Thyroid gland (tissue), 4 donors: ENCODE data around the gene MANSC1. TPM values are rescaled to one million over a fixed set of nuclear protein-coding genes. Genes with fewer than 3 reads are reported as not detected.
"Not testable (repeated sequence)": the region's sequence is repeated elsewhere in the genome, so short reads cannot be mapped to it uniquely, and the experiment has no call there.

Experiments used
- DNase-seq, 2 donors: peaks; one replicate each; pipeline ENCODE4 v3.0.0-alpha.2; 2019
- H3K27ac ChIP-seq, 3 donors: fragments of 200-600 bp; sonication (generic); 1 replicate in 2 of 3; 2 replicates in 1 of 3; pipeline ENCODE4 v1.5.1; 2016 to 2019; ENCODE audit warnings: mild to moderate bottlenecking in 1 of 3, moderate library complexity in 1 of 3
- H3K27me3 ChIP-seq: fragments of 200-600 bp; sonication (generic); one replicate; pipeline ENCODE4 v1.5.1; 2019
- H3K36me3 ChIP-seq, 2 donors: fragments of 200-600 bp; sonication (generic); one replicate each; pipeline ENCODE4 v1.5.1; 2016 to 2019
- H3K4me1 ChIP-seq, 2 donors: fragments of 200-600 bp; sonication (generic); one replicate each; pipeline ENCODE4 v1.5.1; 2017 to 2019
- H3K4me3 ChIP-seq, 3 donors: fragments of 200-600 bp; sonication (generic); replicated peaks in 1 of 3; 1 replicate in 2 of 3; 2 replicates in 1 of 3; pipeline ENCODE4 v1.5.1; 2016; ENCODE audit warnings: mild to moderate bottlenecking in 1 of 3
- H3K9me3 ChIP-seq: fragments of 200-600 bp; sonication (generic); one replicate; pipeline ENCODE4 v1.5.1; 2017
- POLR2A ChIP-seq, 2 donors: fragments of 450-650 bp; IDR thresholded peaks; one replicate each; pipeline ENCODE4 v1.6.1; 2017; ENCODE audit warnings: antibody characterized with exemption in 2 of 2, mild to moderate bottlenecking in 2 of 2, moderate library complexity in 1 of 2
- WGBS, 2 donors: methylation state at CpG; one replicate each; pipeline ENCODE4 v1.1.5; 2017; 5-methylcytosine and 5-hydroxymethylcytosine counted together
- intact Hi-C: fragments of 100-400 bp; cut with DNase I; formaldehyde crosslinking; loops from one replicate; pipeline ENCODE4 v1.15.1; 2023
- total RNA-seq, 4 donors: library from RNA; depleted of rRNA; stranded (reverse); fragments of >200 nt; gene quantifications; one replicate each; pipeline ENCODE4 v1.2.3, GENCODE V29; 2016
- TF ChIP-seq, protein P1 (sequence below), 6 experiments: fragments of 200-600 bp in 3 of 6; fragments of 450-650 bp in 3 of 6; sonication (generic) in 3 of 6; IDR thresholded peaks; one replicate each; pipeline ENCODE4 v1.5.1; 2016 to 2019; ENCODE audit warnings: antibody characterized with exemption in 6 of 6, mild to moderate bottlenecking in 2 of 6, inconsistent platforms in 1 of 6, moderate library complexity in 1 of 6

MANSC1 gene
- total RNA-seq, 4 donors from 2014 or later, result 15.3 to 59.0 (median 37.5) TPM

DNA sequence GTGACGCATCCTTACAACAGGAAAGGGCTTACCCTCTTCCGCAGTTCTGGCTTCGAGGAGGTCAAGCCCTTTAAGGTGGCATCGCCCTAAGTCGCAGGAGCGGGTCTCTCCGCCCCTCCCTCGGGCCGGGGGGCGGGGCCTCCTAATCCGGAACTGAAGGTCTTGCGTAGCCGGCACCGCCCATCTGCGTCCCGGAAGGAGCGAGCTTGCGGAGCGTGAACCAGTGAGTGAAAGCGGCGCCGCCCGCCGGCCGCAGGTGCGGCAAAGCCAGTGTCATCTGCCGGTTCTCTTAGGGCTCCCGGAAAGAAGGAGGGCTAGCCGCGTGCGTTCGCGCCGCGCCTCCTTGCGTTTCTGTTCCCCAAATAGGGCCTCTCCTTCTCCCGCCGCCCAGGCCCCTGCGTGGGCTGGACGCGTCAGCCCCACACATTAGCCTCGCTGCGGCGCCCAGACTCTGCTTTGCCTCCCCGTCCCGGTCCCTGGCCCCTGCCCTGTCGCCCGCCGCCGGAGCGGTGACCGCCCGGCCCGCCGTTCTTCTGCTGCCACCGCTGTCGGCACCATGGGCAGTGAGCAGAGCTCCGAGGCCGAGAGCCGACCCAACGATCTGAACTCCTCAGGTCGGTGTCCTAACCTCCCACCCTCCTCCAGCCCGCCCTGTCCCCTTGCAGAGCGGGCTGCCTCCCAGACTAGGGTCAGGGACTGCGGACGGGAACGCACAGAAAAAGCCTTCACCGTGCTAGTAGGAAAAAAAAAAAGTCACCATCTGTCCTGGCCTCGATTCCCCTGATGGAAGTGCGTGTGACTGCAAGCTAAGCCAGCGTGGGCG lies 7.1 kb upstream of the MANSC1 start, which contains the start of gene BORCS5:
BORCS5 (plus strand) TSS at position 183 of the 823 bp plus-strand sequence; CDS start at position 557, 374 bp downstream.
- WGBS, 2 donors, result 0 to 1% methylated on average over 18 to 25 of the region's 72 CpGs
- TF ChIP-seq, protein P1, sequence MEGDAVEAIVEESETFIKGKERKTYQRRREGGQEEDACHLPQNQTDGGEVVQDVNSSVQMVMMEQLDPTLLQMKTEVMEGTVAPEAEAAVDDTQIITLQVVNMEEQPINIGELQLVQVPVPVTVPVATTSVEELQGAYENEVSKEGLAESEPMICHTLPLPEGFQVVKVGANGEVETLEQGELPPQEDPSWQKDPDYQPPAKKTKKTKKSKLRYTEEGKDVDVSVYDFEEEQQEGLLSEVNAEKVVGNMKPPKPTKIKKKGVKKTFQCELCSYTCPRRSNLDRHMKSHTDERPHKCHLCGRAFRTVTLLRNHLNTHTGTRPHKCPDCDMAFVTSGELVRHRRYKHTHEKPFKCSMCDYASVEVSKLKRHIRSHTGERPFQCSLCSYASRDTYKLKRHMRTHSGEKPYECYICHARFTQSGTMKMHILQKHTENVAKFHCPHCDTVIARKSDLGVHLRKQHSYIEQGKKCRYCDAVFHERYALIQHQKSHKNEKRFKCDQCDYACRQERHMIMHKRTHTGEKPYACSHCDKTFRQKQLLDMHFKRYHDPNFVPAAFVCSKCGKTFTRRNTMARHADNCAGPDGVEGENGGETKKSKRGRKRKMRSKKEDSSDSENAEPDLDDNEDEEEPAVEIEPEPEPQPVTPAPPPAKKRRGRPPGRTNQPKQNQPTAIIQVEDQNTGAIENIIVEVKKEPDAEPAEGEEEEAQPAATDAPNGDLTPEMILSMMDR (IDR thresholded peaks at IDR 0.05), result peak in 2 of 6 experiments; percentile 5 to 32
- peak; percentile 62 to 99 for TF ChIP-seq POLR2A (IDR thresholded peaks at IDR 0.05)

GRCh38 chr12:12356467-12356895 lies 6.4 kb upstream of the MANSC1 start:
- no peak for DNase-seq
- WGBS, 2 donors, result 48 to 54% methylated on average over 5 of the region's 5 CpGs
- TF ChIP-seq POLR2A (IDR thresholded peaks at IDR 0.05), result no peak
- TF ChIP-seq, protein P1 (IDR thresholded peaks at IDR 0.05), result no peak

More for the DNA sequence above, 7.1 kb upstream of the MANSC1 start, which contains the start of gene BORCS5:
- peak within 1 kb of the TSS; percentile 53 to 95 (median 82) for H3K4me3 ChIP-seq
- H3K9me3 ChIP-seq, result no peaks in the 10 kb centered on the region
- no peaks in the 10 kb centered on the region for H3K36me3 ChIP-seq
- DNase-seq, result peak; percentile 98
- intact Hi-C loops, result no loop called here
- H3K4me1 ChIP-seq, result peaks cover 7 to 11% of the 10 kb centered on the region in 2 donors
- H3K27ac ChIP-seq, result peak within 1 kb of the TSS; percentile 65 to 96 (median 92)
- no peaks in the 10 kb centered on the region for H3K27me3 ChIP-seq

DNA sequence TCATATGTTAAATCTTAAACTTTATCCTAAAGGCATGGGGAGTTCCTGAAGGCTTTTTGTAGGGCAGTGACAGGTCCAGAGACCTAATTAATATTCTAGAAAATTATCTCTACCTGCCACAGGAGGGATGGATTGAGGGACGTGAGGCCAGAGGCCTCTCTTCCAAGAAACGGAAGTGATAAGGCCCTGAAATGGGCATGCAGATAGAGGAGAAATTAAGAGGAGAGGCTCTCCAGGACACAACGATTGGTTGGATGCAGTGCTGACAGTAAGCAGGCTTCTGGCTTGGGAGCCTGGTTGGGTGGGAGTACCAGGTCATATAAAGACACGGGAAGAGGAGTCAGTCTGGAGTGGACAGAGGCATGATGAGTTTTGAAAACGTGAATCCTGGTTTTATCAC lies 3.8 kb upstream of the MANSC1 start:
- H3K9me3 ChIP-seq, result no peaks in the 10 kb centered on the region
- intact Hi-C loops, result no loop called here
- no peak overlapping the region for H3K4me3 ChIP-seq
- peaks cover 11 to 14% of the 10 kb centered on the region in 2 donors for H3K4me1 ChIP-seq
- 80 to 83% methylated on average over 5 of the region's 5 CpGs for WGBS, 2 donors
- DNase-seq, result no peak
- H3K27ac ChIP-seq, result no peak overlapping the region
- no peaks in the 10 kb centered on the region for H3K36me3 ChIP-seq
- H3K27me3 ChIP-seq, result no peaks in the 10 kb centered on the region
- TF ChIP-seq POLR2A (IDR thresholded peaks at IDR 0.05), result no peak
- TF ChIP-seq, protein P1 (IDR thresholded peaks at IDR 0.05), result no peak

More at GRCh38 chr12:12356467-12356895, 6.4 kb upstream of the MANSC1 start:
- Histone ChIP-seq H3K36me3 (no peaks in the 10 kb centered on the region), H3K27me3 (no peaks in the 10 kb centered on the region), H3K27ac (peak overlapping the region; percentile 55 to 96 (median 92)), H3K4me1 (peaks cover 7 to 11% of the 10 kb centered on the region in 2 donors), H3K9me3 (no peaks in the 10 kb centered on the region), H3K4me3 (peak overlapping the region in 2 of 3 donors; percentile 24 to 95)
- intact Hi-C loops, result no loop called here

DNA sequence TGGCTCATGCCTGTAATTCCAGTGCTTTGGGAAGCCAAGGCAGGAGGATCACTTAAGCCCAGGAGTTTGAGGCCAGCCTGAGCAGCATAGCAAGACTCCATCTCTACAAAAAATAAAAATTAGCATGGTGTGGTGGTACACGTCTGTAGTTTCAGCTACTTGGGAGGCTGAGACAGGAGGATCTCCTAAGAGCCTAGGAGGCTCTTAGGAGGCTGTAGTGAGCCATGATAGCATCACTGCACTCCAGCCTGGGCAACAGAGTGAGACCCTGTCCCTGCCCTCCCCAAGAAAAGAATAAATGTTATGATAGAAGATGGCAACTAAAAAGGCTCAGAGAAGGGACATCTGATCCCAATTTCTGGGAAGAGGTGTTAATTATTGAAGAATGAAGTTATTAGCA lies 3.2 kb upstream of the MANSC1 start:
- no peak for TF ChIP-seq POLR2A (IDR thresholded peaks at IDR 0.05)
- TF ChIP-seq, protein P1 (IDR thresholded peaks at IDR 0.05), result no peak
- no peak overlapping the region for H3K4me3 ChIP-seq
- no peak overlapping the region for H3K27ac ChIP-seq
- no peaks in the 10 kb centered on the region for H3K9me3 ChIP-seq
- no peak for DNase-seq
- H3K36me3 ChIP-seq, result no peaks in the 10 kb centered on the region
- H3K27me3 ChIP-seq, result no peaks in the 10 kb centered on the region
- H3K4me1 ChIP-seq, result peaks cover 10 to 14% of the 10 kb centered on the region in 2 donors
- intact Hi-C loops, result no loop called here
- 86 to 89% methylated on average over 1 of the region's 1 CpG for WGBS, 2 donors

GRCh38 chr12:12351468-12352185 lies 1.6 kb upstream of the MANSC1 start:
- DNase-seq, H3K4me3 ChIP-seq, H3K9me3 ChIP-seq, intact Hi-C loops, H3K27ac ChIP-seq, H3K4me1 ChIP-seq, H3K36me3 ChIP-seq, H3K27me3 ChIP-seq: not testable (repeated sequence)
- WGBS, 2 donors, result 91% methylated on average over 19 of the region's 19 CpGs
